ENCODE measurements around the gene EFCAB6. TPM values are rescaled to one million over a fixed set of nuclear protein-coding genes. Genes with fewer than 3 reads are reported as not detected.

EFCAB6 gene
- total and polyA plus RNA-seq, 9 of the 15 experiments (the other 6 are each of a cell fraction or from before 2014, with no cell fraction given): 0.06 TPM; not detected in 8

- TF ChIP-seq CHD7 (IDR thresholded peaks at IDR 0.05; ENCODE audit: low read depth, low read length) (no peak), EZH2 (IDR thresholded peaks at IDR 0.05; ENCODE audit: borderline replicate concordance, low read depth, low read length) (no peak), MGA (IDR thresholded peaks at IDR 0.05) (peak; percentile 77)
Observed at GRCh38 chr22:43812149-43812842, at the start of gene EFCAB6 (continued).

Data from K562 (cell line).